ENCODE measurements around the gene HBA2.

The HBA2 gene

GRCh38 chr16:177981-178667 lies 5.4 kb downstream of the HBA2 start:
- TF ChIP-seq POLR2A (IDR thresholded peaks at IDR 0.05; ENCODE audit: extremely low read depth, insufficient read length) (no peak), CTCF (IDR thresholded peaks at IDR 0.05; ENCODE audit: low read depth, low read length) (no peak), MYC (IDR thresholded peaks at IDR 0.05; ENCODE audit: low read depth, low read length) (no peak)
- TF ChIP-seq, protein P1, sequence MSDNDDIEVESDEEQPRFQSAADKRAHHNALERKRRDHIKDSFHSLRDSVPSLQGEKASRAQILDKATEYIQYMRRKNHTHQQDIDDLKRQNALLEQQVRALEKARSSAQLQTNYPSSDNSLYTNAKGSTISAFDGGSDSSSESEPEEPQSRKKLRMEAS (IDR thresholded peaks at IDR 0.05; ENCODE audit: low read depth, low read length): no peak
- DNase-seq (ENCODE audit: low read depth): no peak
- no peak overlapping the region for H3K4me3 ChIP-seq (ENCODE audit: low read depth, low read length)

DNA sequence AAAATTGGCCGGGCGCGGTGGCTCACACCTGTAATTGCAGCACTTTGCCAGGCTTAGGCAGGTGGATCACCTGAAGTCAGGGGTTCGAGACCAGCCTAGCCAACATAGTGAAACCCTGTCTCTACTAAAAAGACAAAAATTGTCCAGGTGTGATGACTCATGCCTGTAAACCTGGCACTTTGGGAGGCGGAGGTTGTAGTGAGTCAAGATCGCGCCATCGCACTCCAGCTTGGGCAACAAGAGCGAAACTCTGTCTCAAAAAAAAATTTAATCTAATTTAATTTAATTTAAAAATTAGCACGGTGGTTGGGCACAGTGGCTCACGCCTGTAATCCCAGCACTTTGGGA lies 6.0 kb downstream of the HBA2 start:
- no peak for DNase-seq (ENCODE audit: low read depth)

DNA sequence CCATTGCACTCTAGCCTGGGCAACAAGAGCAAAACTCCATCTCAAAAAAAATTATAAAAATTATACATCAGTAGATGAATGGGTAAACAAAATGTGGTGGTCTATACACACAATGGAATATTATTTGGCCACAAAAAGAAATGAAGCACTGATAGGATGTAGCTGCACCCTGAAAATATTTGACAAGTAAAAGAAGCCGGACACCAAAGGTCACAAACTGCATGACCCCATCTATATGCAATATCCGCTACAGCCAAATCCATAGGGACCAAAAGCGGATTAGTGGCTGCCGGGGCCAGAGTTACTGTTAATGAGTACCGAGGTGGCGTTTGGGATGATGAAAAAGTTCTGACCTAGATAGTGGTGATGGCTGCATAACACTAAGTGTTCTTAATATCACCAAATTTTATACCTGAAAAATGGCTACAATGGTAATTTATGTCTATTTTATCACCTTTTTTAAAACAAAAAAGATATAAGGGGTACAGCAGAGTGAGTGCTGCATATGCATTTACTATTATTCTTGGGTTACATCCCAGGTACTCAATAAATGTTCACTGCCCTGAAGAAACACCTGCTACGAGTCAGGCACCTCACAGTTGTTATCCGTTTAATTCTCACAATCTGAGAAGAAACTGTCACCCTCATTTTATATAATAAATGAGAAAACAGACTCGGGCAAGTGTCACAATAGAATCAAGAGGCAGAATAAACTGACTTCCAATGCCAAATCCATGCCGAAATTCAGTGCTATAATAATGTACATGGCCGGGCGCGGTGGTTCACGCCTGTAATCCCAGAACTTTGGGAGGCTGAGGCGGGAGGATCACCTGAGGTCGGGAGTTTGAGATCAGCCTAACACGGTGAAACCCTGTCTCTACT lies 6.8 kb downstream of the HBA2 start:
- TF ChIP-seq, protein P1 (IDR thresholded peaks at IDR 0.05; ENCODE audit: low read depth, low read length): no peak
- TF ChIP-seq POLR2A (IDR thresholded peaks at IDR 0.05; ENCODE audit: extremely low read depth, insufficient read length) (no peak), MYC (IDR thresholded peaks at IDR 0.05; ENCODE audit: low read depth, low read length) (no peak), CTCF (IDR thresholded peaks at IDR 0.05; ENCODE audit: low read depth, low read length) (no peak)
- no peak for DNase-seq (ENCODE audit: low read depth)
- no peak overlapping the region for H3K4me3 ChIP-seq (ENCODE audit: low read depth, low read length)

More for the DNA sequence above, 6.0 kb downstream of the HBA2 start:
- TF ChIP-seq, protein P1 (IDR thresholded peaks at IDR 0.05; ENCODE audit: low read depth, low read length): no peak
- no peak for TF ChIP-seq CTCF (IDR thresholded peaks at IDR 0.05; ENCODE audit: low read depth, low read length)
- no peak overlapping the region for H3K4me3 ChIP-seq (ENCODE audit: low read depth, low read length)

DNA sequence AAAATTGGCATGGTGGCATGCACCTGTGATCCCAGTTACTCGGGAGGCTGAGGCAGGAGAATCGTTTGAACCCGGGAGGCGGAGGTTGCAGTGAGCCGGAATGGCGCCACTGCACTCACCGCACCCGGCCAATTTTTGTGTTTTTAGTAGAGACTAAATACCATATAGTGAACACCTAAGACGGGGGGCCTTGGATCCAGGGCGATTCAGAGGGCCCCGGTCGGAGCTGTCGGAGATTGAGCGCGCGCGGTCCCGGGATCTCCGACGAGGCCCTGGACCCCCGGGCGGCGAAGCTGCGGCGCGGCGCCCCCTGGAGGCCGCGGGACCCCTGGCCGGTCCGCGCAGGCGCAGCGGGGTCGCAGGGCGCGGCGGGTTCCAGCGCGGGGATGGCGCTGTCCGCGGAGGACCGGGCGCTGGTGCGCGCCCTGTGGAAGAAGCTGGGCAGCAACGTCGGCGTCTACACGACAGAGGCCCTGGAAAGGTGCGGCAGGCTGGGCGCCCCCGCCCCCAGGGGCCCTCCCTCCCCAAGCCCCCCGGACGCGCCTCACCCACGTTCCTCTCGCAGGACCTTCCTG lies 7.5 kb downstream of the HBA2 start, which contains the start of gene HBQ1:
TSS of gene HBQ1 (plus strand) at position 359 of the 575 bp plus-strand sequence. CDS start at position 387, 28 bp downstream.
- TF ChIP-seq POLR2A (IDR thresholded peaks at IDR 0.05; ENCODE audit: extremely low read depth, insufficient read length) (no peak), MYC (IDR thresholded peaks at IDR 0.05; ENCODE audit: low read depth, low read length) (no peak), CTCF (IDR thresholded peaks at IDR 0.05; ENCODE audit: low read depth, low read length) (no peak)
- TF ChIP-seq, protein P1 (IDR thresholded peaks at IDR 0.05; ENCODE audit: low read depth, low read length): no peak
- H3K4me3 ChIP-seq (ENCODE audit: low read depth, low read length): no peak within 1 kb of the TSS
- DNase-seq (ENCODE audit: low read depth): no peak

DNA sequence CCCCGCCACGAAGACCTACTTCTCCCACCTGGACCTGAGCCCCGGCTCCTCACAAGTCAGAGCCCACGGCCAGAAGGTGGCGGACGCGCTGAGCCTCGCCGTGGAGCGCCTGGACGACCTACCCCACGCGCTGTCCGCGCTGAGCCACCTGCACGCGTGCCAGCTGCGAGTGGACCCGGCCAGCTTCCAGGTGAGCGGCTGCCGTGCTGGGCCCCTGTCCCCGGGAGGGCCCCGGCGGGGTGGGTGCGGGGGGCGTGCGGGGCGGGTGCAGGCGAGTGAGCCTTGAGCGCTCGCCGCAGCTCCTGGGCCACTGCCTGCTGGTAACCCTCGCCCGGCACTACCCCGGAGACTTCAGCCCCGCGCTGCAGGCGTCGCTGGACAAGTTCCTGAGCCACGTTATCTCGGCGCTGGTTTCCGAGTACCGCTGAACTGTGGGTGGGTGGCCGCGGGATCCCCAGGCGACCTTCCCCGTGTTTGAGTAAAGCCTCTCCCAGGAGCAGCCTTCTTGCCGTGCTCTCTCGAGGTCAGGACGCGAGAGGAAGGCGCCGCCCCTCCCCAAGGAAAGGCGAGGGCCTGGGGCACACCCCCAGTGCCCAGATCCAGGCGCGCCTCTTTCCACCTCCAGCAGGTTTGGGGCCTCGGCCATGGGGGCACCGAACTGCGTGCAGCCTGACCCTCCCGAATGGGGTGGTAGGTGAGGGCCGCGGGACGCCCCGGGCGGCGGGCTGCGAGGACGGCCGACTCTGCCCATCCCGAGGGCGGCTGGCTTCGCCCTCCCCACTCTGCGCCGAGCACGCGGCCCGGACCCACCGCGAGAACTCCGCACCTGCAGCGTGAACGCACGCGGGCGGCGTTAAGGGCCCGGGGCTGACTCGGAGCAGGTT lies 8.2 kb downstream of the HBA2 start:
- DNase-seq (ENCODE audit: low read depth): peak; percentile 74
- TF ChIP-seq CTCF (IDR thresholded peaks at IDR 0.05; ENCODE audit: low read depth, low read length): no peak
- no peak for TF ChIP-seq POLR2A (IDR thresholded peaks at IDR 0.05; ENCODE audit: extremely low read depth, insufficient read length)
- TF ChIP-seq MYC (IDR thresholded peaks at IDR 0.05; ENCODE audit: low read depth, low read length): peak; percentile 70
- TF ChIP-seq, protein P1 (IDR thresholded peaks at IDR 0.05; ENCODE audit: low read depth, low read length): peak; percentile 84
- no peak overlapping the region for H3K4me3 ChIP-seq (ENCODE audit: low read depth, low read length)

All from NB4 (cell line).